CD4-positive, alpha-beta T cell treated with Interleukin-10 for 1 hour (primary cell): Measurements from ENCODE around the gene MARCHF5.
"Not testable (repeated sequence)": the region's sequence is repeated elsewhere in the genome, so short reads cannot be mapped to it uniquely, and the experiment has no call there.

ENCODE experiments used
- DNase-seq: peaks from one replicate; pipeline ENCODE4 v3.0.0-alpha.2; 2020

Gene MARCHF5

DNA sequence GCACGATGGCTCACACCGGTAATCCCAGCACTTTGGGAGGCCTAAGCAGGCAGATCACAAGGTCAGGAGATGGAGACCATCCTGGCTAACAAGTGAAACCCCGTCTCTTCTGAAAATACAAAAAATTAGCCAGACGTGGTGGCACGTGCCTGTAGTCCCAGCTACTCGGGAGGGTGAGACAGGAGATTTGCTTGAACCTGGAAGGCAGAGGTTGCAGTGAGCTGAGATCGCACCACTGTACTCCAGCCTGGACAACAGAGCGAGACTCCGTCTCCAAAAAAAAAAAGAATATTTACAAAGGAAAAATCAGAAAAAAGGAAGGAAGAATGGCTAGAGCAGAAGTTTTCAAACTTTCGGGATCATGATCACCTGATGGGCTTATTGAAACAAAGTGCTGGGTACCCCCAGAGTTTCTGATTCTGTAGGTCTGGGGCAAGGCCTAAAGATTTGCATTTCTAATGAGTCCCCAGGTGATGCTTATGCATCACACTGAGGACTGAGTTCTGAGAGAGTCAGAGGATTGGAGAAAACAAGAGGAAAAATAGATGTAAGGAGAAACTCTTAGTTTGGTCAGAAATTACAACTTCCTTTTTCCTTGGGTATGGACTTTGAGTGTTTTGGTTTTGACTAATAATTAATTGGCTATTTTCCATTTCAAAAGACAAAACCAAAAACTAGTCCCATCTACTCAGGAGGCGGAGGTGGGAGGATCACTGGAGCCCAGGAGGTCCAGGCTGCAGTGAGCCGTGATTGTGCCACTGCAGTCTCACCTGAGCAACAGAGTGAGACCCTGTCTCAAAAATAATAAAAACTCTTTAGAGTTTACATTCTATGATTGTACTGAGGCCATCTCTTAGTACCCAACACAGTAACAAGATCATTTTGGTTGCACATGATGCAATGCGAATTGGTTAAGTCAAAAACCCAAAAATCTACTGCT is 14.4 kb downstream of the MARCHF5 start:
- no peak for DNase-seq

DNA sequence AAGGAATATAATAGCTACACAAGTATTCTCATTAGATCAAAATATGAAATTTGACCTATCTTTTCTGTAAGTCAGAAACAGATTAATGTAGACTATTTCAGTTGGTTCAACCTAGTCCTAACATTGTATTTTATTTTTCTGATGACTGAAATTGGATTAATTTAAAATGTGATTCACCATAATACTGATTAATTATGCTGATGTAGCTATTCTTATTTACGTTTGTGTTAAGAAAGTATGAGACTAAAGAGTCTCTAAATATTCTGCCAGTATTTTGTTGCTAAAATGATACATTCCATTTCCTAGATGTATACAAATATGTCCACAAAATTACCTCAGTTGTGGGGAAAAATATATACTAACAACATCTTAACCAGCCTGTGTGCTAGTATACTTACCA is 18.3 kb downstream of the MARCHF5 start:
- DNase-seq: no peak

DNA sequence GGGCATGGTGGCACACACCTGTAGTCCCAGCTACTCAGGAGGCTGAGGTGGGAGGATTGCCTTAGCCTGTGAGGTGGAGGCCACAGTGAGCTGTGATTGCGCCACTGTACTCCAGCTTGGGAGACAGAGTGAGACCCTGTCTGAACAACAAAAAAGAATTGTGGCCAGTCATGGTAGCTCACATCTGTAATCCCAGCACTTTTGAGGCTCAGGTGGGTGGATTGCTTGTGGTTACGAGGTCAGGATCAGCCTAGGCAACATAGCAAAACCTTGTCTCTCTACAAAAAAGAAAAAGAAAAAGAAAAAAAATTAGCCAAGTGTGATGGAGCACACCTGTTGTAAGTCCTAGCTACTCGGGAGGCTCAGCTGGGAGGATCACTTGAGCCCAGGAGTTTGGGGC is 22.8 kb downstream of the MARCHF5 start:
- DNase-seq: no peak

DNA sequence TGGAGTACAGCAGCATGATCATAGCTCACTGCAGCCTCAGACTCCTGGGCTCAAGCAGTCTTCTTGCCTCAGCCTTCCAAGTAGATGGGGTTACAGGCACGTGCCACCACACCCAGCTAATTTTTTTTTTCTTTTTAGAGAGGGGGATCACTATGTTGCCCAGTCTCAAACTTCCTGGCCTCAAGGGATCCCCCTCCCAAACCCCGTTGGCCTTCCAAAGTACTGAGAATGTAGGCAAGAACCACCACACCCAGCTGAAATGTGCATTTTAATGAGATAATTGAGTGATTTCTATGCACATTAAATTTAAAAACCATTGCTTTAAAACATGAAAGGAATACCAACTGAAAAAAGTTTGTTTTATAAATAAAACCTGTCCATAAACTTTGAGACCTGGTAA is 25.6 kb downstream of the MARCHF5 start:
- no peak for DNase-seq

DNA sequence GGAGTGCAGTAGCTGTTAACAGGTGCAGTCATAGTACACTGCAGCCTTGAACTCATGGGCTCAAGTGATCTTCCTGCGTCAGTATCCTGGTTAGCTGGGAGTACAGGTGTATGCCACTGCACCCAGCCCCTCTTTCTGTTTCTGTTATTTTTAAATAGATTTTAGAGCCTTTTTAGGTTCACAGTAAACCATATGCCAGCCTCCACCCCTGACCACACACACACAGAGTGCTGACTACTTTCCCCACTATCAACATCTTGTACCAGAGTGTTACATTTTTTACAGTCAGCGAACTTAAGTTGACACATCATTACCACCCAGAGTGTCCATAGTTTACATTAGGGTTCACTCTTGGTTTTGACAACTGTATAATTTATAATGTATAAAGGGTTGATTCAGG is 32.1 kb downstream of the MARCHF5 start:
- peak; percentile 1 for DNase-seq

DNA sequence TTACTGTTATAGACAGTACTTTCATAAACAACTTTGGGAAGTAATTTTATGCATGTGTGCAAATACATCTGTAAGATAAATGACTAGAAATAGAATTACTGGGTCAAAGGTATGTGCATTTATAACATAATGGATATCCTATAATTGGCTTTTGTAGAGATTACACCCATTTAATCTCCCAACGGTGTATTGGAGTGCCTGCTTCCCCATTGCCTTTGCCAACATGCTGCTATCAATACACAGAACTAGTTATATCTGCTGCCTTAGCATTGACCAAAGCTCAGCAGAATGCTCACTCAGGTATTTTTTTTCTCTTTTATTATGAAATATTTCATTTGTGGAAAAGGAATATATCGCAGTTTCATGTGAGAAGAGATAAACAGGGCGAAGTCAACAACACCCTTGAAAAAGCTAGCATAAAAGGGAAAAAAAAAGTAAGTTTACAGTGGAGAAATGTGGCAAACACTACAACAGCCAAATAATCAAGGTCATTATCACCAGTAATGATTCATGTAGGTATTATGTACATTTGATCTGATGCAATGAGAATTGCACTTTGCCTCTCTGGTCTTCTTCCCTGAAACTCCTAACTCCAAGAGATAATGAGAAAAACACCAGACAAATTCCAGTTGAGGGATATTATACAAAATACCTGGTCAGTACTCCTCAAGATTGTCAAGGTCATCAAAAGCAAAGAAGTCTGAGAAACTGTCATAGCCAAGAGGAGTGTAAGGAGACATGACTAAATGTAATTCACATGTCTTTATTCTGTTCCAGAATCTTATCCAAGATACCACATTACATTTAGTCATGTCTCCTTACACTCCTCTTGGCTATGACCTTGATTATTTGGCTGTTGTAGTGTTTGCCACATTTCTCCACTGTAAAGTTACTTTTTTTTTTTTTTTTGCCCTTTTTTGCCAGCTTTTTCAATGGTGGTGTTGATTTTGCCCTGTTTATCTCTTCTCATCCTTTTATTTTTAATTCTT is 36.8 kb downstream of the MARCHF5 start:
- no peak for DNase-seq

DNA sequence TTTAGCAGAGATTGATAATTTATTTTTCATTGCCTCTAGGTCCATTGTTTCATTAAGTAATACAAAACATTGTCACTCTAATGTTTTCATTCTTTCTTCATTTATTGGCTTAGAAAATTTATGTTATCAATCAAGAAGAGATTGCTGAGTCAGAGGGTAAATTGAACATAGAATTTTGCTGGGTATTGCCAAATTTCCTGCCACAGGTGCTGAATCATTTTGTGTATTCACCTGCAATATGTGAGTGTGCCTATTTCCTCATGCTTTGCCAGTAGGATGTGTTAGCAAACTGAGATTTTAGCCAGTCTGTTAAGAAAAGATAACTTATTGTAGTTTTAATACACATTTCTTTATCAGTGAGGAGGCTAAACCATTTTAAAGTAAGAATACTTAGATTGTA is 38.0 kb downstream of the MARCHF5 start:
- no peak for DNase-seq

DNA sequence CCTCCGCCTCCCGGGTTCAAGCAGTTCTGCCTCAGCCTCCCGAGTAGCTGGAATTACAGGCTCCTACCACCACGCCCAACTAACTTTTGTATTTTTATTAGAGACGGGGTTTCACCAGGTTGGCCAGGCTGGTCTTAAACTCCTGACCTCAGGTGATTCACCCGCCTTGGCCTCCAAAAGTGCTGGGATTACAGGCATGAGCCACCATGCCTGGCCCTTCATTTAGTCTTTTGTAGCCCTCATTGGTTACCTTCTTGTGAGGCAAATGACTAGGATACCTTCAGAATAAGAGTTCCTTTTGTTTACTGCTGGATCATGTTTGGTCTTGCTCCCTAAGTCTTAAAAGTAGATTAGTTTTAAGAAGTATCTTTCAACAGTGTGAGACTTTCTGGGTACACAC is 39.0 kb downstream of the MARCHF5 start:
- not testable (repeated sequence) for DNase-seq

DNA sequence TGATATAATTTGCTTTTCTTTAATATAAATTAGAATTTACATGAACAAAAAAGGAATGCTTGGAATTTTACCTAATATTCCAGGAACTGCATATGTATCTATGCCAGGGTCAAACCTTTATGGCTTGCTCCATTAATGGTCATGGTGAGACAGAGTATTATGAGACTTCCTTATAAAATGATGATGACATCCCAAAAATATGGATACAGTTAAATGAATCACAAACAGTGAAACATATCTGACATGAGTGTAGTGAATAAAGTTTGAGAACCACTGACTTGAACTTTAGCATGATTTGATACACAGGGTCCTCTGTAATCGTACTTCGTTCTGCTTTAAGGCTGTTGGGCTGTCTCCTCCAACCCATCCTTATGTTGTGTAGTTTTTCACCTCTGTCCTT is 51.8 kb downstream of the MARCHF5 start:
- DNase-seq: no peak

DNA sequence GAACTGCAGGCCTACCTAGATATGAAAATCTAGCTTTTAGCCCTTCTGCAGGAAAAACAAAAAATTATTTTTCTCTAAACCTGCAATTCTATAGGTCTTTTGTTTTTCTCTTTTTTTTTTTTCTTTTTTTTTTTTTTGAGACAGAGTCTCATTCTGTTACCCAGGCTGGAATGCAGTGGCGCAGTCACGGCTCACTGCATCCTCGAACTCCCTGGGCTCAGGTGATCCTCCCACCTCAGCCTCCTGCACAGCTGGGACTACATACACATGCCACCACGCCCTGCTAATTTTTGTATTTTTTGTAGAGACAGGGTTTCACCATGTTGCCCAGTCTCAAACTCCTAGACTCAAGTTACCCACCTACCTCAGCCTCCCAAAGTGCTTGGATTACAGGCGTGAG is 54.6 kb downstream of the MARCHF5 start:
- DNase-seq: not testable (repeated sequence)

DNA sequence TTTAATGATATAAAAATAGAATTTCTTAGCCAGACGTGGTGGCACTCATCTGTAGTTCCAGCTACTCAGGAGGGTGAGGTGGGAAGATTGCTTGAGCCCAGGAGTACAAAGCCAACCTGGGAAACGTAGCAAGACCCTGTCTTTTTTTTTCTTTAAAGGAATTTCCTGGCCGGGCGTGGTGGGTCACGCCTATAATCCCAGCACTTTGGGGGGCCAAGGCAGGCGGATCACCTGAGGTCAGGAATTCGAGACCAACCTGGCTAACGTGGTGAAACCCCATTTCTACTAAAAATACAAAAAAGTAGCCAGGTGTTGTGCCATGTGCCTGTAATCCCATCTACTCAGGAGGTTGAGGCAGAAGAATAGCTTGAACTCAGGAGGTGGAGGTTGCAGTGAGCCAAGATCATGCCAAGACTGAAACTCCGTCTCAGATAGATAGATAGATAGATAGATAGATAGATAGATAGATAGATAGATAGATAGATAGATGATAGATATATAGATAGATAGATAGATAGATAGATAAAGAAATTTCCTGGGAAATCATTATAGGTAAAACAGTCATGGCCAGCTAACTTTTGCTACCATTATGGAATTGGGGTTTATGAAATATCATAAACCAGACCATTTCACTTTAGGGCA is 56.2 kb downstream of the MARCHF5 start:
- not testable (repeated sequence) for DNase-seq

DNA sequence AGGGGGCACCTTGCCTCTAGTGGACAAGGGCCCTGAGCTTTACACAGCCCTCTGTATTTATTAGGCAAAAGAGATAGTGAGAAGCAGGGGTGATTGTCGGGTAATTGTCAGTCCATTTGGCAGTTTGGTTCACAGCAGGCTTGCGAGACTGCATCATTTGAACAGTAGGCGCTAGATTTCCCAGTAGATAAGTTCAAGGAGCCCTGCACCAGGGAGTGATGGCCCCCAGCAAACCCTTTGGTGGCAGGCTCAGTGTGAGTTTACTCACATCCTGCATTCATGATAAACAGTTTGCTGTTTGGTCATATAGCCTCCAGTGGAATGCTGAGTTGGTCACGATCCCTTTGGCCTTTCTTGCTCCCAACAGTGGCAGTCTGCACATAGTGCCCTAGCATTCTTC is 59.4 kb downstream of the MARCHF5 start:
- no peak for DNase-seq

DNA sequence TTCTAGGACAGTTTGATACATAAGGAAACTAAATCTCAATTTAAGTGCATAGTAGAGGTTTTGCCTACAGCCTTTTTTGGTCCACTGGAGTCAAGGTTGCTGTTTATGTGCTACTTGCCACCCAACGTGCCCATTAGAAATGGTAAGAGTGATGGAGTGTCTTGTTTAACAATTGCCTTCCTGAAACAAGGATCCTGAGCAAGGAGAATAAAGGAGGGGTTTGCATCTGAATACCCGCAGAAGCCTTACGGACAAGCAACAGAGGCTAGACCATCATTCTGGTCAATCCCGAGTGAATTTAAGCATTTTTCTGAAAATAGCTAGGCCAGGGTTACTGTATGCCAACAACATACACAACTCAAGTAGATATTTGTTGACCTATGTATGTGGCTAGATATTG is 63.6 kb downstream of the MARCHF5 start:
- DNase-seq: no peak

DNA sequence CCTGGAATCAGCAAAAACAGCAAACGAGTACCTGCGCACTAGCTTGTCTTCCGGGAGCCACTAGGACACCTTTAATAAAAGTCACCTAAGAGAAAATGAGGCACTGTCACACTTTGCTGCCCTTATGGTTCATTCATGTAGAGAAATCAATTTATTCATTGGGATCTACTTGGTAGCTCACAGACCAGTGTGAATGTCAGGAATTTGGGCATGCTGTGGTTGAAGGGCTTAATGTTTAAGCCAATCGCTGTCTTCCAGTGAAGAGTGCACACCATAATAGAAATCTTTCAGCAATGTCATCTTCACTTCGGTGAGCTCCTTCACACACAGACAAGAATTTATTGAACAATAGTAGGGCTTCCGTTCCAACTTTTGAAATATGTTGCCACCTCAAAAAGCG is 65.1 kb downstream of the MARCHF5 start:
- no peak for DNase-seq

DNA sequence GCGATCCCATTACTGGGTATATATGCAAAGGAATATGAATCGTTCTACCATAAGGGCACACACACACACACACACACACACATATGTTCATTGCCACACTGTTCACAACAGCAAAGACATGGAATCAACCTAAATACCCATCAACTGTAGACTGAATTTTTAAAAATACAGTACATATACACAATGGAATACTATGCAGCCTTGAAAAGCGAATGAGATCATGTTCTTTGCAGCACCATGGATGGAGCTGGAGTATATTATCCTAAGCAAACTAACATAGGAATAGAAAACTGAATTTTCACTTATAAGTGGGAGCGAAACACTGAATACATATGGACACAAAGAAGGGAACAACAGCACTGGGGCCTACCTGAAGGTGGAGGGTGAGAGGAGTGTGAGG is 72.5 kb downstream of the MARCHF5 start:
- no peak for DNase-seq

DNA sequence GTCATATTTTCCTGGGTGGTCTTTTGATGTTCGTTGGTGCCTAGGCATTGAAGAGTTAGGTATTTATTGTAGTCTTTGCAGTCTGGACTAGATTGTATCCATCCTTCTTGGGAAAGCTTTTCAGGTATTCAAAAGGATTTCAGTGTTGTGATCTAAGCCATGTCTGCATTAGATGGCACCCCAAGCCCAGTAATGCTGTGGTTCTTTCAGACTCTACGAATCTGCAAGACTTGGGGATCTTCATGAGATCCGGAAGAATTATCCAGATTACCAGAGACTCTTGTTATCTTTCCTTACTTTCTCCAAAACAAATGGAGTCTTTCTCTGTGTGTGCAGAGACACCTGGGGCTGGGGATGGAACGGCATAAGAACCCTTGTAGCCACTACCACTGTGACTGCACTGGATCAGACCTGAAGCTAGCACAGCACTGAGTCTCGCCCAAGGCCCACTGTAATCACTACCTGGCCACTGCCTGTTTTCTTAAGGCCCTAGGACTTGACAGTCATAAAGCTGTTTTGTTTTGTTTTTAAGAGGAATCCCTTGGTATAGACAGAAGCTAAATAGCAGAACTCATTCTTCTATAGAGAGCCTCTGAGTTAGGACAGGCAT is 75.5 kb downstream of the MARCHF5 start:
- DNase-seq: no peak

DNA sequence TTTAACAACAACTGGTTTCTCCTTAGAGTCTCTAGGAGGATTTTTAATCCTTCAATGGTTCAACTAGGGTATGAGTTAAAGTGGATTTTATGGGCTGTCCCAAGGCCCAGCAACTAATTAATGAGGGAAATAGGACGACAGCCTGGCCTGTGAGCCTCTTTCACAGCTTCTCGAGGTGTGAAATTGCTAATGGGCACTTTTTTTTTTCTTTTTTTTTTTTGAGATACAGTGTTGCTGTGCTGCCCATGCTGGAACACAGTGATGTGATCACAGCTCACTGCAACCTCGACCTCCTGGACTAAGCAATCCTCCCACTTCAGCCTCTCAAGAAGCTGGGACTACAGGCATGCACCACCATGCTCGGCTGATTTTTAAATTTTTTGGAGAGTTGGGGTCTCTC is 87.0 kb downstream of the MARCHF5 start:
- DNase-seq: no peak

DNA sequence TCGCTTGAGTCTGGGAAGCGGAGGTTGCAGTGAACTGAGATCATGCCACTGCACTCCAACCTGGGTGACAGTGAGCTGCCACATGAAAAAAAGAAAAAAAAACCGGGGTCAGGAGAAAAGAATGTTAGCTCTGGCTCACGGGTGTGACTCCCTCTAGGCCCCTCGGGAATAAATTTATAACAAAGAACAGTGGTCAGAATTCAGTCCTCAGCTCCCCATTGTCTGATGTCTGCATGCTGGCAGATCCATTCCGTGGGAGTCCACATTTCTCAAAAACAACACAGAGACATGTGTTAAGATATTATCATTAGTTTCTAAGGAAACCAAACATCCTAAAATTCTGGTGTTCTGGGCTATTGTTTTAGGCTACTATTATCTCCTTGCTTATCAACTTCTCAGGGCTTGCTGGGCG is 90.6 kb downstream of the MARCHF5 start:
- DNase-seq: no peak

DNA sequence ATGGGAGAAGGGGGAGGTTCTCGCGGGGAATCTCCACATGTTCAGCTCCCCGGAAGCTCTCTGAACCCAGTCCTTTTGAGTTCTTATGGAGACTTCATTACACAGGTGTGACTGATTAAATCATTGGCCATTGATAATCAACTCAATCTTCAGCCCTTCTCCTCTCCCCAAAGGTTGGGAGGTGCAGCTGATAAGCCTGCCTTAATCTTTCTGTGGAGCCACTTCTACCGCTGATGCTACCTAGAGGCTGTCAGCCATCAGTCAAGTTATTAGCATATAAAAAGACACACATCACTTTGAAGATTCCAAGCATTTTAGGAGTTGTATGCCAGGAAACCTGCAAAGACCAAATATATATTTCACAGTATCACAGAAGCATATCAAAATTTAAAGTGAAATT is 91.7 kb downstream of the MARCHF5 start:
- DNase-seq: no peak

DNA sequence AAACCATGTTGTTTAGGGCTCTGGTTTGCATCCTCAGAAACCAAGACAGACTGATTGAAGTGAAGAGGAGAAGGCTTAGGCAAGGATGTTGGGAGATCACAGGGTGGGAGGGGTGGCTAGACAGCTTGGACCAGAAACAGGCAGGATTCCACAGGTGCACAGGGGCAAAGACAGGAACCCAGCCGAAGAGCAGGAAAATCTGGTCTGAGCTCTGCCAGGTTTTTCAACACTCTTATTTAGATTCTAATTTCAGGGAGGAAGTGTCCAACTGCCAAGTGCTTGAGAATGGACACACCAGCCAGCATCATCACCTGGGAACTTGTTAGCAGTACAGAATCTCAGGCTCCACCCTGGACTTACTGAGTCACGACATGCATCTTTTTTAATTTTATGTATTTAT is 93.8 kb downstream of the MARCHF5 start:
- DNase-seq: no peak

DNA sequence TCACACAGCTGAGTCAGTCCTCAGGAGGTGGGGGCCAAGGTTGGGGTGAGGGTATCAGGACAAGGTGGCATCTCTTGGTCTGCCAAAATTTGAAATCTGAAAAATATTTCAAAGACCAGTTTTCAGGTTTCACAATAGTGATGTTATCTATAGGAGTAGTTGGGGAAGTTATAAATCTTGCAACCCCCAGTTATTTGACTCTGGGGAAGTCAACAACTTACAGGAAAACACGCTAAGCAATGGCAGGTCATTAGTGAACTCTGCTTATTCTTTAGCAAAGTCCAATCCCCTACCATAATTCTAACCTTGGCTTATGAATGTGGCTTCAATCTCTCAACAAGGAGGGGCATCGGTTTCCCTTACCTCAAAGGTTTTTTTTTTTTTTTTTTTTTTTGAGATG is 94.9 kb downstream of the MARCHF5 start:
- no peak for DNase-seq

DNA sequence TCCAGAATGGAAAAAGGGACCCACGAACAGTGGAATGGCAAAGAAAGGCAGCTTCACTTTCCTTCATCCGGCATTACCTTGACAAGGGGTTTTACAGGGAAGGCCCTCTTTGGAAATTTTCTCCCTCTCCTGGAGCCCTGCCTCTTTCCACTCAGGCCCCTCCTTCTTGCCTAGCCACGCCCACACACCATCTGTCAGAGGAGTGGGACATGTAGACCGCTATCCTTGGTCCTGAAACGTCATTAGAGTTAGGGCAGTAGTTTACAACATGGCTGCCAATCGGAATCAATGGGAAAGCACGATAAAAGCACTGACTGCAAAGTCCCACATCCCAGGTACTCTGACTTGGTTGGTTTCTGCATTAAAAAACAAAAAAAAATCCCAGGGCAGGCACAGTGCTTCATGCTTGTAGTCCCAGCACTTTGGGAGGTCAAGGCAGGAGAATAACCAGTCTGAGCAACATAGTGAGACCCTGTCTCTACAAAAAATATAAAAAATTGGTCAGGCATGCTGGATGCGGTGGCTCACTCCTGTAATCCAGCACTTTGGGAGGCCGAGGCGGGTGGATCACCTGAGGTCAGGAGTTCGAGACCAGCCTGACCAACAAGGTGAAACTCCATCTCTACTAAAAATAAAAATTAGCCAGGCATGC is 96.4 kb downstream of the MARCHF5 start:
- no peak for DNase-seq
